BLaER1 treated with 17β-estradiol and CSF1 and Interleukin-3, amounts not matched to agents 10 nM and 100 nM (cell line): ENCODE results near the gene GTF2H2.
"Not testable (repeated sequence)": the region's sequence is repeated elsewhere in the genome, so short reads cannot be mapped to it uniquely, and the experiment has no call there.

Experiments used
- H3K27ac ChIP-seq, 11 experiments: shearing (Covaris generic); formaldehyde crosslinking; 2 replicates each; pipeline ENCODE4 v1.8.1; 2022
- H3K27me3 ChIP-seq, 11 experiments: shearing (Covaris generic); formaldehyde crosslinking; 2 replicates each; pipeline ENCODE4 v1.8.1; 2022
- H3K36me3 ChIP-seq, 11 experiments: shearing (Covaris generic); formaldehyde crosslinking; 2 replicates each; pipeline ENCODE4 v1.8.1; 2022
- H3K4me1 ChIP-seq, 10 experiments: shearing (Covaris generic); formaldehyde crosslinking; 2 replicates each; pipeline ENCODE4 v1.8.1; 2022
- H3K4me2 ChIP-seq, 11 experiments: shearing (Covaris generic); formaldehyde crosslinking; 2 replicates each; pipeline ENCODE4 v1.8.1; 2022
- H3K4me3 ChIP-seq, 10 experiments: shearing (Covaris generic); formaldehyde crosslinking; 2 replicates each; pipeline ENCODE4 v1.8.1; 2022
- H3K9ac ChIP-seq, 11 experiments: shearing (Covaris generic); formaldehyde crosslinking; 2 replicates each; pipeline ENCODE4 v1.8.1; 2022
- H3K9me3 ChIP-seq, 11 experiments: shearing (Covaris generic); formaldehyde crosslinking; replicated peaks in 1 of 11; 2 replicates each; pipeline ENCODE4 v1.8.1; 2022
- H4K20me1 ChIP-seq, 11 experiments: shearing (Covaris generic); formaldehyde crosslinking; 2 replicates each; pipeline ENCODE4 v1.8.1; 2022
- Cebpa-rat ChIP-seq, 11 experiments: shearing (Covaris generic); IDR thresholded peaks; 2 replicates each; pipeline ENCODE4 v1.8.1; 2022

The GTF2H2 gene

GRCh38 chr5:71044128-71044527 is 23.3 kb downstream of the GTF2H2 start:
- not testable (repeated sequence) for H3K9me3 ChIP-seq, H3K27me3 ChIP-seq, H3K4me1 ChIP-seq, H4K20me1 ChIP-seq, H3K9ac ChIP-seq, H3K4me3 ChIP-seq, H3K36me3 ChIP-seq, H3K27ac ChIP-seq, H3K4me2 ChIP-seq

GRCh38 chr5:71031046-71031776 is 36.3 kb downstream of the GTF2H2 start:
- H3K27ac ChIP-seq: peak overlapping the region in 3 of 11 experiments; percentile 56 to 73 (median 61); a peak in 5 of 22 replicates
- not testable (repeated sequence) for H3K9me3 ChIP-seq, H4K20me1 ChIP-seq, H3K4me3 ChIP-seq, H3K4me2 ChIP-seq, H3K36me3 ChIP-seq, H3K4me1 ChIP-seq, H3K9ac ChIP-seq, H3K27me3 ChIP-seq

GRCh38 chr5:71025289-71025953 is 42.1 kb downstream of the GTF2H2 start, which contains the start of gene NAIP:
Gene NAIP, minus strand, starts transcription at chr5:71025339. Its CDS starts 12,424 bp downstream, at chr5:71012915.
- H3K36me3 ChIP-seq, H3K27me3 ChIP-seq, H3K4me1 ChIP-seq, H3K9ac ChIP-seq, H3K4me3 ChIP-seq, H4K20me1 ChIP-seq, H3K27ac ChIP-seq, H3K9me3 ChIP-seq, H3K4me2 ChIP-seq: not testable (repeated sequence)

- not testable (repeated sequence) for H3K9me3 ChIP-seq, H3K27ac ChIP-seq, H3K36me3 ChIP-seq, H4K20me1 ChIP-seq, H3K9ac ChIP-seq, H3K27me3 ChIP-seq, H3K4me2 ChIP-seq, H3K4me3 ChIP-seq, H3K4me1 ChIP-seq
These were observed 46.8 kb downstream of the GTF2H2 start for GRCh38 chr5:71020643-71021042.

- H3K4me2 ChIP-seq, H3K9me3 ChIP-seq, H3K9ac ChIP-seq, H3K27ac ChIP-seq, H3K27me3 ChIP-seq, H3K4me3 ChIP-seq: not testable (repeated sequence)
- H3K4me1 ChIP-seq: peaks cover 0 to 16% (median 0%) of the 10 kb centered on the region in 10 experiments; a peak in 7 of 20 replicates
- H3K36me3 ChIP-seq: peaks cover 0 to 17% (median 0%) of the 10 kb centered on the region in 11 experiments; a peak in 6 of 22 replicates
- peaks cover 0 to 17% (median 0%) of the 10 kb centered on the region in 11 experiments; a peak in 6 of 22 replicates for H4K20me1 ChIP-seq
These were observed 49.0 kb downstream of the GTF2H2 start for GRCh38 chr5:71018376-71019005.

- no peak overlapping the region for H3K9ac ChIP-seq
- peaks cover 0 to 60% (median 0%) of the 10 kb centered on the region in 11 experiments; a peak in 7 of 22 replicates for H3K36me3 ChIP-seq
- peaks cover 0 to 60% (median 0%) of the 10 kb centered on the region in 11 experiments; a peak in 6 of 22 replicates for H4K20me1 ChIP-seq
- no peak overlapping the region for H3K27ac ChIP-seq
- no peak for TF ChIP-seq Cebpa-rat (IDR thresholded peaks at IDR 0.05)
- no peaks in the 10 kb centered on the region for H3K9me3 ChIP-seq
- H3K4me3 ChIP-seq: no peak overlapping the region
- H3K4me1 ChIP-seq: peaks cover 0 to 53% (median 0%) of the 10 kb centered on the region in 10 experiments; a peak in 7 of 20 replicates
- peak overlapping the region in 3 of 11 experiments; percentile 29 to 73 (median 68); a peak in 6 of 22 replicates for H3K4me2 ChIP-seq
- H3K27me3 ChIP-seq: no peaks in the 10 kb centered on the region
These were observed 53.3 kb downstream of the GTF2H2 start for GRCh38 chr5:71014176-71014575.

- no peaks in the 10 kb centered on the region for H3K27me3 ChIP-seq
- peaks cover 0 to 61% (median 0%) of the 10 kb centered on the region in 11 experiments; a peak in 6 of 22 replicates for H4K20me1 ChIP-seq
- H3K4me1 ChIP-seq: peaks cover 0 to 53% (median 0%) of the 10 kb centered on the region in 10 experiments; a peak in 7 of 20 replicates
- no peak overlapping the region for H3K4me3 ChIP-seq
- H3K4me2 ChIP-seq: peak overlapping the region in 2 of 11 experiments; percentile 68 to 73; a peak in 2 of 22 replicates
- no peaks in the 10 kb centered on the region for H3K9me3 ChIP-seq
- peaks cover 0 to 61% (median 0%) of the 10 kb centered on the region in 11 experiments; a peak in 7 of 22 replicates for H3K36me3 ChIP-seq
- H3K9ac ChIP-seq: no peak overlapping the region
- TF ChIP-seq Cebpa-rat (IDR thresholded peaks at IDR 0.05): no peak
- no peak overlapping the region for H3K27ac ChIP-seq
These were observed 53.9 kb downstream of the GTF2H2 start for GRCh38 chr5:71013575-71013974.

GRCh38 chr5:71011194-71011792 is 56.2 kb downstream of the GTF2H2 start:
- Histone ChIP-seq H3K9me3 (no peaks in the 10 kb centered on the region), H3K36me3 (peaks cover 0 to 61% (median 0%) of the 10 kb centered on the region in 11 experiments; a peak in 7 of 22 replicates), H4K20me1 (peaks cover 0 to 61% (median 0%) of the 10 kb centered on the region in 11 experiments; a peak in 6 of 22 replicates), H3K27ac (no peak overlapping the region), H3K4me2 (peak overlapping the region in 2 of 11 experiments; percentile 25 to 62; a peak in 4 of 22 replicates), H3K4me3 (no peak overlapping the region), H3K27me3 (no peaks in the 10 kb centered on the region), H3K9ac (peak overlapping the region in 2 of 11 experiments; percentile 31 to 68; a peak in 3 of 22 replicates), H3K4me1 (peaks cover 0 to 53% (median 0%) of the 10 kb centered on the region in 10 experiments; a peak in 7 of 20 replicates)
- no peak for TF ChIP-seq Cebpa-rat (IDR thresholded peaks at IDR 0.05)

GRCh38 chr5:71006983-71007382 is 60.5 kb downstream of the GTF2H2 start:
- H3K36me3 ChIP-seq: peaks cover 0 to 29% (median 0%) of the 10 kb centered on the region in 11 experiments; a peak in 6 of 22 replicates
- H3K9ac ChIP-seq, H3K27ac ChIP-seq, H3K9me3 ChIP-seq, H3K4me2 ChIP-seq, H3K27me3 ChIP-seq, H3K4me3 ChIP-seq: not testable (repeated sequence)
- peaks cover 0 to 22% (median 0%) of the 10 kb centered on the region in 10 experiments; a peak in 5 of 20 replicates for H3K4me1 ChIP-seq
- peaks cover 0 to 30% (median 0%) of the 10 kb centered on the region in 11 experiments; a peak in 6 of 22 replicates for H4K20me1 ChIP-seq
